Sigmoid colon (tissue), 4 donors: Measurements from ENCODE around the gene HNRNPDL.

ENCODE experiments used
- POLR2A ChIP-seq, 2 donors: fragments of 450-650 bp; IDR thresholded peaks; one replicate each; pipeline ENCODE4 v1.6.1; 2016; ENCODE audit warnings: antibody characterized with exemption in 2 of 2, mild to moderate bottlenecking in 2 of 2, moderate library complexity in 2 of 2
- POLR2AphosphoS5 ChIP-seq, 4 donors: sonication (generic); formaldehyde crosslinking; IDR thresholded peaks; one replicate each; pipeline ENCODE4 v1.6.1; 2017; ENCODE audit warnings: antibody characterized with exemption in 4 of 4
- TF ChIP-seq, protein P1 (sequence below), 4 experiments: fragments of 450-650 bp in 3 of 4; fragments of 200-600 bp in 1 of 4; IDR thresholded peaks; one replicate each; pipeline ENCODE4 v1.5.1; 2016 to 2019; ENCODE audit warnings: antibody characterized with exemption in 4 of 4, mild to moderate bottlenecking in 3 of 4, moderate library complexity in 2 of 4

- TF ChIP-seq, protein P1, sequence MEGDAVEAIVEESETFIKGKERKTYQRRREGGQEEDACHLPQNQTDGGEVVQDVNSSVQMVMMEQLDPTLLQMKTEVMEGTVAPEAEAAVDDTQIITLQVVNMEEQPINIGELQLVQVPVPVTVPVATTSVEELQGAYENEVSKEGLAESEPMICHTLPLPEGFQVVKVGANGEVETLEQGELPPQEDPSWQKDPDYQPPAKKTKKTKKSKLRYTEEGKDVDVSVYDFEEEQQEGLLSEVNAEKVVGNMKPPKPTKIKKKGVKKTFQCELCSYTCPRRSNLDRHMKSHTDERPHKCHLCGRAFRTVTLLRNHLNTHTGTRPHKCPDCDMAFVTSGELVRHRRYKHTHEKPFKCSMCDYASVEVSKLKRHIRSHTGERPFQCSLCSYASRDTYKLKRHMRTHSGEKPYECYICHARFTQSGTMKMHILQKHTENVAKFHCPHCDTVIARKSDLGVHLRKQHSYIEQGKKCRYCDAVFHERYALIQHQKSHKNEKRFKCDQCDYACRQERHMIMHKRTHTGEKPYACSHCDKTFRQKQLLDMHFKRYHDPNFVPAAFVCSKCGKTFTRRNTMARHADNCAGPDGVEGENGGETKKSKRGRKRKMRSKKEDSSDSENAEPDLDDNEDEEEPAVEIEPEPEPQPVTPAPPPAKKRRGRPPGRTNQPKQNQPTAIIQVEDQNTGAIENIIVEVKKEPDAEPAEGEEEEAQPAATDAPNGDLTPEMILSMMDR (IDR thresholded peaks at IDR 0.05), result no peak
- no peak for TF ChIP-seq POLR2AphosphoS5 (IDR thresholded peaks at IDR 0.05)
- no peak for TF ChIP-seq POLR2A (IDR thresholded peaks at IDR 0.05)
These were observed 21.8 kb upstream of the HNRNPDL start for GRCh38 chr4:82452026-82452425.
